GM12878 (cell line): Measurements from ENCODE around the gene BDKRB2. TPM values are rescaled to one million over a fixed set of nuclear protein-coding genes. Genes with fewer than 3 reads are reported as not detected.
"Not testable (repeated sequence)": the region's sequence is repeated elsewhere in the genome, so short reads cannot be mapped to it uniquely, and the experiment has no call there.

Experiments used
- ATAC-seq: fragments of 200-7000 bp; cut with Tn5 transposase; 3 replicates; pipeline ENCODE4 v1.9.1; 2020; ENCODE audit warnings: mild to moderate bottlenecking, moderate library complexity
- BruUV-seq: library from RNA; stranded (reverse); fragments of 400-500 nt; replicated peaks from 2 replicates; lab custom pipeline; 2021; lab: Mats Ljungman, UMichigan
- CTCF ChIA-PET: fragments of 300-600 bp; sonication (Branson Sonifier 250); formaldehyde crosslinking; extraction: SDS; loops from one replicate; lab custom pipeline; 2021; ENCODE audit warnings: inconsistent platforms; lab: Yijun Ruan, JAX
- POLR2A ChIA-PET: fragments of 350-600 bp; formaldehyde crosslinking; extraction: SDS; loops from one replicate; lab custom pipeline; 2021; ENCODE audit warnings: inconsistent platforms; lab: Charles Lee
- RAD21 ChIA-PET: fragments of 300-600 bp; sonication (Branson Sonifier 250); formaldehyde crosslinking; loops from one replicate; lab custom pipeline; 2023; ENCODE audit warnings: antibody characterized with exemption; ENCODE audit not compliant: unreplicated experiment; lab: Charles Lee
- SMC1A ChIA-PET: fragments of 300-600 bp; sonication (Branson Sonifier 250); formaldehyde crosslinking; loops from one replicate; lab custom pipeline; 2023; ENCODE audit not compliant: unreplicated experiment, uncharacterized antibody; lab: Charles Lee
- DNase-seq: peaks from one replicate; pipeline ENCODE4 v3.0.0-alpha.2; 2011; ENCODE audit warnings: low read depth, low spot score
- FAIRE-seq: peaks from 3 replicates; lab custom pipeline; 2011; peaks lifted over from hg19 to GRCh38; lab: Jason Lieb, UNC
- H2AFZ ChIP-seq: 2 replicates; pipeline ENCODE4 v1.6.0; 2011; ENCODE audit warnings: low read depth, low read length, control low read depth; ENCODE audit not compliant: control insufficient read depth
- H3K27ac ChIP-seq: 2 replicates; pipeline ENCODE4 v1.5.1; 2011; ENCODE audit warnings: control low read depth; ENCODE audit not compliant: control insufficient read depth, insufficient read depth
- H3K27me3 ChIP-seq, 2 experiments: replicated peaks in 1 of 2; 2 replicates each; pipeline versions ENCODE4 v1.6.0 to v1.6.1; 2011; ENCODE audit warnings: low read length in 1 of 2; ENCODE audit not compliant: control insufficient read depth in 2 of 2, insufficient read depth in 2 of 2
- H3K36me3 ChIP-seq, 2 experiments: 2 replicates each; pipeline ENCODE4 v1.5.1; 2011; ENCODE audit warnings: low read length in 1 of 2; ENCODE audit not compliant: control insufficient read depth in 2 of 2, insufficient read depth in 2 of 2
- H3K4me1 ChIP-seq: 2 replicates; pipeline ENCODE4 v1.6.1; 2011; ENCODE audit warnings: mild to moderate bottlenecking, low read length, moderate library complexity, mixed read lengths; ENCODE audit not compliant: control insufficient read depth, insufficient read depth
- H3K4me2 ChIP-seq: 2 replicates; pipeline ENCODE4 v1.6.0; 2011; ENCODE audit warnings: control low read depth; ENCODE audit not compliant: control insufficient read depth, insufficient read depth
- H3K4me3 ChIP-seq: fragments of 200-600 bp; sonication (generic); 2 replicates; pipeline ENCODE4 v1.5.1; 2016
- H3K79me2 ChIP-seq: 2 replicates; pipeline ENCODE4 v1.6.0; 2011; ENCODE audit warnings: low read length; ENCODE audit not compliant: control insufficient read depth, insufficient read depth
- H3K9ac ChIP-seq: 2 replicates; pipeline ENCODE4 v1.8.0; 2011; ENCODE audit warnings: low read length, control low read depth, mixed read lengths; ENCODE audit not compliant: control insufficient read depth, insufficient read depth
- H3K9me3 ChIP-seq: replicated peaks from 3 replicates; pipeline ENCODE4 v1.5.1; 2011; ENCODE audit warnings: mild to moderate bottlenecking, low read length; ENCODE audit not compliant: control insufficient read depth, insufficient read depth
- H4K20me1 ChIP-seq: 2 replicates; pipeline ENCODE4 v1.6.0; 2011; ENCODE audit not compliant: control insufficient read depth, insufficient read depth
- CBX5 ChIP-seq: sonication (generic); IDR thresholded peaks from 2 replicates; pipeline ENCODE4 v1.6.1; 2016; ENCODE audit warnings: low read depth, moderate library complexity, mild to moderate bottlenecking, inconsistent platforms
- CUX1 ChIP-seq: IDR thresholded peaks from 2 replicates; pipeline ENCODE4 v1.6.1; 2012; ENCODE audit warnings: improper control_type of control experiment, low read depth, low read length; ENCODE audit not compliant: insufficient replicate concordance
- KAT2A ChIP-seq: conservative IDR thresholded peaks from 2 replicates; pipeline ENCODE4 v1.6.1; 2011; ENCODE audit warnings: low read depth, low read length; ENCODE audit not compliant: control insufficient read depth
- NFYB ChIP-seq: IDR thresholded peaks from 2 replicates; pipeline ENCODE4 v1.6.1; 2011; ENCODE audit warnings: low read depth, mild to moderate bottlenecking, low read length, improper control_type of control experiment, moderate library complexity; ENCODE audit not compliant: insufficient read depth
- SP1 ChIP-seq: IDR thresholded peaks from one replicate; pipeline ENCODE4 v1.6.1; 2011; ENCODE audit warnings: low read depth, low read length
- TBL1XR1 ChIP-seq: IDR thresholded peaks from 2 replicates; pipeline ENCODE4 v1.6.1; 2012; ENCODE audit warnings: low read depth, low read length, improper control_type of control experiment
- ZNF217 ChIP-seq: fragments of 450-650 bp; IDR thresholded peaks from 2 replicates; pipeline ENCODE4 v1.6.1; 2017; ENCODE audit warnings: antibody characterized with exemption, mild to moderate bottlenecking
- WGBS: methylation state at CpG from one replicate; pipeline ENCODE4 v1.1.6; 2016; ENCODE audit warnings: low lambda C conversion rate; ENCODE audit not compliant: insufficient replicate concordance, insufficient coverage; ENCODE audit errors: missing lambda C conversion rate; 5-methylcytosine and 5-hydroxymethylcytosine counted together
- in situ Hi-C: fragments of 300-500 bp; cut with MboI; formaldehyde crosslinking; loops from 9 replicates; pipeline ENCODE4 v1.14.3; 2018; ENCODE audit warnings: mixed read lengths
- intact Hi-C: fragments of 100-400 bp; cut with micrococcal nuclease; formaldehyde crosslinking; loops from one replicate; pipeline ENCODE4 v1.14.2; 2022; ENCODE audit not compliant: unreplicated experiment
- polyA plus RNA-seq, 11 experiments: library from polyadenylated mRNA; depleted of rRNA in 4 of 11; unstranded in 6 of 11; stranded (reverse) in 5 of 11; fragments of >200 nt; fragmentation: Nextera tagmentation in 4 of 11; fragmentation: Illumina TruSeq in 1 of 11; extraction: Ambion mirVana in 4 of 11; extraction: Trizol in 1 of 11; gene quantifications; 1 replicate in 1 of 11; 2 replicates in 10 of 11; pipeline versions ENCODE4 v1.2.1 to v1.2.3, GENCODE V29; 2011 to 2016; ENCODE audit warnings: inconsistent platforms in 2 of 11, missing spikeins in 2 of 11, low read depth in 1 of 11
- total RNA-seq, 4 experiments: library from RNA; depleted of rRNA in 3 of 4; stranded (reverse); fragments of >200 nt in 3 of 4; fragmentation: Illumina TruSeq in 1 of 4; extraction: Trizol in 1 of 4; gene quantifications; 2 replicates each; pipeline versions ENCODE4 v1.2.1 to v1.2.3, GENCODE V29; 2013 to 2021

The BDKRB2 gene
- total and polyA plus RNA-seq, 10 of the 15 experiments (the other 5 are each of a cell fraction or from before 2014, with no cell fraction given), result 0.08 TPM; not detected in 9

- TF ChIP-seq CUX1, result no peak
- TF ChIP-seq SP1, result no peak
- no peak for TF ChIP-seq ZNF217
- TF ChIP-seq KAT2A, result no peak
- TF ChIP-seq, all 136 proteins: peak for 0
Measured at GRCh38 chr14:96242126-96242525, 37.5 kb downstream of the BDKRB2 start (continued).

GRCh38 chr14:96243785-96244184 is 39.1 kb downstream of the BDKRB2 start:
- H3K27me3 ChIP-seq, result no peaks in the 10 kb centered on the region

GRCh38 chr14:96245074-96245473 is 40.4 kb downstream of the BDKRB2 start:
- FAIRE-seq, ATAC-seq: not testable (repeated sequence)
- WGBS, result 55% methylated on average over 3 of the region's 3 CpGs

More at GRCh38 chr14:96243785-96244184, 39.1 kb downstream of the BDKRB2 start:
- Histone ChIP-seq H3K4me1 (no peaks in the 10 kb centered on the region), H3K36me3 (no peaks in the 10 kb centered on the region), H3K9me3 (no peaks in the 10 kb centered on the region), H3K4me3 (no peak overlapping the region), H3K79me2 (no peaks in the 10 kb centered on the region), H4K20me1 (no peaks in the 10 kb centered on the region), H3K9ac (no peak overlapping the region), H3K27ac (no peak overlapping the region), H3K4me2 (no peak overlapping the region), H2AFZ (no peak overlapping the region)
- RAD21 ChIA-PET, result no interaction called here
- FAIRE-seq (no peak), ATAC-seq (no peak), DNase-seq (no peak)
- intact Hi-C loops (no loop called here), in situ Hi-C loops (no loop called here)
- CTCF ChIA-PET, result no interaction called here
- BruUV-seq, result no TSS peak
- TF ChIP-seq NFYB (no peak), TBL1XR1 (no peak), CBX5 (no peak)
- SMC1A ChIA-PET, result no interaction called here
- 51% methylated on average over 5 of the region's 5 CpGs for WGBS
- POLR2A ChIA-PET, result no interaction called here

More at GRCh38 chr14:96245074-96245473, 40.4 kb downstream of the BDKRB2 start:
- H3K36me3 ChIP-seq, H3K4me3 ChIP-seq, intact Hi-C loops, H4K20me1 ChIP-seq, H3K27me3 ChIP-seq, H3K9ac ChIP-seq, H3K27ac ChIP-seq, BruUV-seq, H2AFZ ChIP-seq, H3K4me2 ChIP-seq, RAD21 ChIA-PET, CTCF ChIA-PET, in situ Hi-C loops, H3K9me3 ChIP-seq, H3K79me2 ChIP-seq, H3K4me1 ChIP-seq, POLR2A ChIA-PET, SMC1A ChIA-PET, DNase-seq: not testable (repeated sequence)
